H1 (cell line): ENCODE measurements around the gene PRSS8. TPM values are rescaled to one million over a fixed set of nuclear protein-coding genes. Genes with fewer than 3 reads are reported as not detected.
A peak's percentile ranks its signal among the peaks of the same experiment; 100 is the strongest.

Experiments used
- KDM5A ChIP-seq: fragments of 200-600 bp; IDR thresholded peaks from 2 replicates; pipeline ENCODE4 v1.7.1; 2012; ENCODE audit warnings: mild to moderate bottlenecking, low read length, inconsistent platforms, mixed read lengths
- SIX5 ChIP-seq: IDR thresholded peaks from 2 replicates; pipeline ENCODE4 v1.6.1; 2011; ENCODE audit warnings: mild to moderate bottlenecking, low read depth, low read length
- TAF7 ChIP-seq: optimal IDR thresholded peaks from 2 replicates; pipeline ENCODE3; 2011; ENCODE audit warnings: low read depth, mild to moderate bottlenecking, inconsistent platforms, low read length, moderate library complexity, borderline replicate concordance
- polyA plus RNA-seq, 7 experiments: library from polyadenylated mRNA; depleted of rRNA in 3 of 7; stranded (reverse) in 5 of 7; unstranded in 2 of 7; fragments of >200 nt in 5 of 7; fragments of 200-250 nt in 2 of 7; gene quantifications; 1 replicate in 5 of 7; 2 replicates in 1 of 7; 4 replicates in 1 of 7; pipeline versions ENCODE4 v1.2.1 to v1.2.3, GENCODE V29; 2011 to 2013; ENCODE audit warnings: missing spikeins in 2 of 7, mixed read lengths in 2 of 7
- total RNA-seq: library from RNA; stranded (reverse); fragmentation: NEBNext Ultra II Directional; extraction: Animal tissue kit (Norgen Biotek cat#: 25700); gene quantifications from 2 replicates; pipeline ENCODE4 v1.2.1, GENCODE V29; 2021

The PRSS8 gene
- total and polyA plus RNA-seq, 2 of the 8 experiments (the other 6 are each of a cell fraction or from before 2014, with no cell fraction given): 87.7 to 273 TPM

DNA sequence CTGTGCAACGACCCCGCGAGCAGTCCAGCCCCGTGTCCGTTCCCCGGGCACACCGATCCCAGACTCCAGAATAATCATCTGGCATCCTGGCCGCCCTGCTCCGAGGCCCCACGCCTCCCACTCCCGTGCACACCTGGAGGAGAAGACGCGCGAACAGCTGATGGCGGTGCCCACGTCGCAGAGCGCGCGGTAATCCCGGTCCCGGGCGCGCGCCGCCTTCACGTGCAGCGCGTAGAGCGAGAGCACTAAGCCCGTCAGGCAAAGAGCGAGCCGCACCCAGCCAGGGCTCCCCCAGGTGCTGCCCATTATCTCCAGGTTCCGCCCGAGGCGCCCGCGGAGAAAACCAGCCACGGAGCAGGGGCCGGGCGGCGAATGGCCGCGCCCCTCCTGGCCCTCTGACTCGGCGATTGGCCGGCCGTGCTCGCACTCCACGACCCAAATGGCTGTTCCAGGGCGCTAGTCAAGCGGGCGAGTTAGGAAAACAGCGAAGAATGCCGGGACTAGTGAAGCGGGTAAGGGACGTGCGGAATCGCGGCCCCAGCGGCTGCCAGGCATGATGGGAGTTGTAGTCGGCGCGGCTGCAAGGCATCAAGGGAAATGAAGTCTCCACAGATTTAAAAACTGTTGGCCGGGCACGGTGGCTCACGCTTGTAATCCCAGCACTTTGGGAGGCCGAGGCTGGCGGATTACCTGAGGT, 41.0 kb downstream of the PRSS8 start, which contains the start of gene VKORC1 (continued):
- TF ChIP-seq TAF7 (peak; percentile 24), SIX5 (peak; percentile 87), KDM5A (no peak)
